GM23248 (cell line): Measurements from ENCODE around the gene GRID2. TPM values are rescaled to one million over a fixed set of nuclear protein-coding genes. Genes with fewer than 3 reads are reported as not detected.

Experiments used
- DNase-seq: peaks from one replicate; pipeline ENCODE4 v3.0.0-alpha.2; 2015
- H2AFZ ChIP-seq: fragments of 200-600 bp; sonication (generic); 2 replicates; pipeline ENCODE4 v1.6.1; 2016; ENCODE audit warnings: antibody characterized with exemption
- H3F3A ChIP-seq: fragments of 200-600 bp; sonication (generic); 2 replicates; pipeline ENCODE4 v1.6.1; 2016; ENCODE audit warnings: mild to moderate bottlenecking, antibody characterized with exemption, mixed run types; ENCODE audit not compliant: insufficient read depth
- H3K27ac ChIP-seq: fragments of 200-600 bp; sonication (generic); 2 replicates; pipeline ENCODE4 v1.5.1; 2016; ENCODE audit warnings: mild to moderate bottlenecking
- H3K27me3 ChIP-seq: fragments of 200-600 bp; sonication (generic); replicated peaks from 2 replicates; pipeline ENCODE4 v1.6.1; 2016; ENCODE audit warnings: mild to moderate bottlenecking; ENCODE audit not compliant: insufficient read depth
- H3K36me3 ChIP-seq: fragments of 200-600 bp; sonication (generic); 2 replicates; pipeline ENCODE4 v1.6.1; 2016; ENCODE audit warnings: low read depth, mild to moderate bottlenecking
- H3K4me1 ChIP-seq: fragments of 200-600 bp; sonication (generic); 2 replicates; pipeline ENCODE4 v1.6.1; 2016; ENCODE audit warnings: mild to moderate bottlenecking; ENCODE audit not compliant: insufficient read depth
- H3K4me2 ChIP-seq: fragments of 200-600 bp; sonication (generic); one replicate; pipeline ENCODE4 v1.6.1; 2016; ENCODE audit warnings: mild to moderate bottlenecking; ENCODE audit not compliant: unreplicated experiment
- H3K4me3 ChIP-seq: fragments of 200-600 bp; sonication (generic); 2 replicates; pipeline ENCODE4 v1.5.1; 2016; ENCODE audit warnings: mild to moderate bottlenecking
- H3K79me2 ChIP-seq: fragments of 200-600 bp; sonication (generic); 2 replicates; pipeline ENCODE4 v1.6.1; 2016; ENCODE audit warnings: mild to moderate bottlenecking; ENCODE audit not compliant: insufficient read depth
- H3K9ac ChIP-seq: fragments of 200-600 bp; sonication (generic); 2 replicates; pipeline ENCODE4 v1.6.1; 2016; ENCODE audit warnings: mild to moderate bottlenecking
- H3K9me2 ChIP-seq: fragments of 200-600 bp; sonication (generic); 2 replicates; pipeline ENCODE4 v1.6.1; 2016; ENCODE audit warnings: mixed run types, mild to moderate bottlenecking, moderate library complexity; ENCODE audit not compliant: insufficient read depth
- H3K9me3 ChIP-seq: fragments of 200-600 bp; sonication (generic); one replicate; pipeline ENCODE4 v1.6.1; 2017; ENCODE audit warnings: low read depth
- H4K20me1 ChIP-seq: fragments of 200-600 bp; sonication (generic); 2 replicates; pipeline ENCODE4 v1.6.0; 2016; ENCODE audit not compliant: insufficient read depth
- EZH2 ChIP-seq: fragments of 200-600 bp; sonication (generic); IDR thresholded peaks from 2 replicates; pipeline ENCODE4 v1.6.1; 2018; ENCODE audit warnings: antibody characterized with exemption, mild to moderate bottlenecking; ENCODE audit not compliant: insufficient read depth, poor library complexity, severe bottlenecking
- EZH2phosphoT487 ChIP-seq: fragments of 200-600 bp; sonication (generic); IDR thresholded peaks from 2 replicates; pipeline ENCODE4 v1.6.1; 2018; ENCODE audit warnings: antibody characterized with exemption, moderate library complexity, mild to moderate bottlenecking, low read depth; ENCODE audit not compliant: insufficient read depth
- WGBS, 2 experiments: methylation state at CpG; one replicate each; pipeline ENCODE4 v1.1.6; 2015 to 2017; ENCODE audit warnings: low lambda C conversion rate in 2 of 2, low coverage in 1 of 2; ENCODE audit errors: missing lambda C conversion rate in 2 of 2; 5-methylcytosine and 5-hydroxymethylcytosine counted together
- in situ Hi-C: fragments of 300-500 bp; cut with MboI; formaldehyde crosslinking; loops from 2 replicates; pipeline ENCODE4 v1.15.0; 2020
- polyA plus RNA-seq: library from polyadenylated mRNA; unstranded; fragments of >200 nt; fragmentation: Nextera tagmentation; extraction: Ambion mirVana; gene quantifications from 2 replicates; pipeline ENCODE4 v1.2.1, GENCODE V29; 2016
- total RNA-seq: library from RNA; depleted of rRNA; stranded (reverse); fragments of >200 nt; shearing (Covaris generic); gene quantifications from 2 replicates; pipeline ENCODE4 v1.2.3, GENCODE V29; 2014

The GRID2 gene
- total and polyA plus RNA-seq, 2 experiments from 2014 or later, result not detected

DNA sequence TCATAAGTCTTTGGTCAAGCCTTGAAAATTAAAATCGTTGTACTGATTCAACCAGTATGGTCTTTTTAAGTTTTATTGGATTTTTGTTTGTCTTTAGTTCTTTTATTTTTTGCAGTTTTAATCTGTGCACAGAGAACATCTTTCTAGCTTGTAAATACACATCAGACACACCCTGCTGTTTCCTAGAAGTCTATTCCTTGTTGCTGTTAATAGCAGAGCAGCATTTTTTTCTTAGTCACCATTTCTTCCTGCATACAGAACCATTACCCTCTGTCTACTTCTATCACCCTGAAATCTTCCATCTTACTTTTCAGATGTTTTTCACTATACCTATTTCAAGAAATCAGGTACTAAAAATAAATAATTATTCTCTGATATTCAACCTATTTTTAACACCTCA lies 375.4 kb downstream of the GRID2 start:
- H2AFZ ChIP-seq, result no peak overlapping the region
- no peaks in the 10 kb centered on the region for H3F3A ChIP-seq
- H3K9ac ChIP-seq, result no peak overlapping the region
- H3K79me2 ChIP-seq, result no peaks in the 10 kb centered on the region
- no peak overlapping the region for H3K4me2 ChIP-seq
- no peaks in the 10 kb centered on the region for H3K9me3 ChIP-seq
- 6 to 7% methylated on average over 1 of the region's 1 CpG for WGBS, 2 experiments
- H3K36me3 ChIP-seq, result no peaks in the 10 kb centered on the region
- no peak overlapping the region for H3K27ac ChIP-seq
- in situ Hi-C loops, result no loop called here
- no peaks in the 10 kb centered on the region for H3K4me1 ChIP-seq
- DNase-seq, result no peak
- no peaks in the 10 kb centered on the region for H4K20me1 ChIP-seq
- TF ChIP-seq EZH2, result no peak
- no peak for TF ChIP-seq EZH2phosphoT487
- H3K27me3 ChIP-seq, result no peaks in the 10 kb centered on the region
- no peaks in the 10 kb centered on the region for H3K9me2 ChIP-seq
- no peak overlapping the region for H3K4me3 ChIP-seq

DNA sequence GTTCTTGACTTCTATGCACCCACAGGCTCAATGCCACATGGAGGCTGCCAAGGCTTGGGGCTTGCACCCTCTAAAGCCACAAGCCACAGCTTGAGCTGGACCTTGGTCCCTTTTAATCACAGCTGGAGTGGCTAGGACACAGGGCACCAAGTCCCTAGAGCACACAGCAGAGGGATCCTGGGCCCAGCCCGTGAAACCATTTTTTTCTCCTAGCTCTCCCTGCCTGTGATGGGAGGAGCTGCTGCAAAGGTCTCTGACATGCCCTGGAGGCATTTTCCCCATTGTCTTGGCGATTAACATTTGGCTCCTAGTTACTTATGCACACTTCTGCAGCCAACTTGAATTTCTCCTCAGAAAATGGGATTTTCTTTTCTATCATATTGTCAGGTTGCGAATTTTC lies 410.9 kb downstream of the GRID2 start:
- Histone ChIP-seq H3K27ac (no peak overlapping the region), H3K4me3 (no peak overlapping the region), H3K9me3 (no peaks in the 10 kb centered on the region), H3F3A (no peaks in the 10 kb centered on the region), H3K4me1 (no peaks in the 10 kb centered on the region), H3K79me2 (no peaks in the 10 kb centered on the region), H3K9me2 (no peaks in the 10 kb centered on the region), H3K36me3 (no peaks in the 10 kb centered on the region), H3K4me2 (no peak overlapping the region), H3K27me3 (no peaks in the 10 kb centered on the region), H3K9ac (no peak overlapping the region), H2AFZ (no peak overlapping the region), H4K20me1 (no peaks in the 10 kb centered on the region)
- DNase-seq, result no peak
- in situ Hi-C loops, result no loop called here
- no peak for TF ChIP-seq EZH2
- no peak for TF ChIP-seq EZH2phosphoT487
- WGBS, 2 experiments, result 17 to 21% methylated on average over 3 of the region's 3 CpGs

DNA sequence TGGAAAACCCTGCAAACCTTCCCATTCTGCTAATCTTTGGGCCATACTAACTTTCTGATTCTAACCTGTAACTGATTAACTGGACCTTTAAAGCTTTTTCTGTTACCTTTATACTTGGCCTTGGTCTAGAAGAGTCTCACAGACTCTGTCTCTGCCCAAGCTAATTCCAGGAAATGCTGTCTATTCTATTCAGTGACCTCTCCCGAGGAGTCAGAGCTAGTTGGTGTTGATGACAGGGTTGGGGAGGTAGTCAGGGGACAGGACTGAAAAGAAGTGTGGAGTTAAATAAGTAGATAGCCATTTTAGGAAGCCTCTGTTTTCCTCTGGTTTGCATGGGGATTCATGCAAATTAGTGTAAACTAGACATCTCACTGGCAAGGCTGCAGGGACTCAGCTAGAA lies 429.5 kb downstream of the GRID2 start:
- in situ Hi-C loops, result no loop called here
- no peaks in the 10 kb centered on the region for H3K27me3 ChIP-seq

DNA sequence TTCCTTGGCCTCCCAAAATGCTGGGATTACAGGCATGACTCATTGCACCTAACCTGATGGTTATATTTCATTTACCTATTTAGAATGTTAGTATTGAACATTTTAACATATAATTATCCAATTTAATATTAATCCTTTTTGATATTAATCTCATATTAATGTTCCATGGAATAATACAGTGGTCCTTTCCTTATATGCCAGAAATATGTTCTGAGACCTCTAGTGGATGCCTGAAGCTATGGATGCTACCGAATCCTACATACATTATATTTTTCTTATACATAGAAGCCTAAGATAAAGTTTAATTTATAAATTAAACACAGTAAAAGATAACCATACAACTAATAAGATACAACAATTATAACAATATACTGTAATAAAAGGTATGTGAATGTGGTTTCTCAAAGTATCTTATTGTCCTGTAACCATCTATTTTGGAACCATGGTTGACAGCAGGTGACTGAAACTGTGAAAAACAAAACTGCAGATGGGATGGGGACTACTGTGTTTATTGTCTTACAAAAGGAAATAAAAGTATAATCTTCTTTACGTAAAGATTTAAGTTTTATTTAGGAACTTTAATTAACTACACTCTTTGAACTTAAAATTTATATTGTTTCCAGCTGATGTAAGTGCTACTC lies 431.4 kb downstream of the GRID2 start:
- Histone ChIP-seq H3K9me3 (no peaks in the 10 kb centered on the region), H3K9me2 (no peaks in the 10 kb centered on the region), H3K4me3 (no peak overlapping the region), H3K9ac (no peak overlapping the region), H3K36me3 (no peaks in the 10 kb centered on the region), H3K27me3 (no peaks in the 10 kb centered on the region), H3K4me2 (no peak overlapping the region), H4K20me1 (no peaks in the 10 kb centered on the region), H3K79me2 (no peaks in the 10 kb centered on the region), H2AFZ (no peak overlapping the region), H3K27ac (no peak overlapping the region), H3F3A (no peaks in the 10 kb centered on the region), H3K4me1 (no peaks in the 10 kb centered on the region)
- DNase-seq, result no peak
- TF ChIP-seq EZH2 (no peak), EZH2phosphoT487 (no peak)
- 28 to 35% methylated on average over 2 of the region's 2 CpGs for WGBS, 2 experiments
- in situ Hi-C loops, result no loop called here

More for the DNA sequence above, 429.5 kb downstream of the GRID2 start:
- no peak overlapping the region for H3K4me3 ChIP-seq
- no peaks in the 10 kb centered on the region for H3K9me2 ChIP-seq
- no peak overlapping the region for H3K9ac ChIP-seq
- no peak for DNase-seq
- WGBS, 2 experiments, result 0 to 7% methylated on average over 1 of the region's 1 CpG
- no peaks in the 10 kb centered on the region for H3F3A ChIP-seq
- H3K9me3 ChIP-seq, result no peaks in the 10 kb centered on the region
- H3K4me1 ChIP-seq, result no peaks in the 10 kb centered on the region
- no peaks in the 10 kb centered on the region for H3K36me3 ChIP-seq
- no peak overlapping the region for H3K27ac ChIP-seq
- no peak overlapping the region for H2AFZ ChIP-seq
- H3K4me2 ChIP-seq, result no peak overlapping the region
- H4K20me1 ChIP-seq, result no peaks in the 10 kb centered on the region
- TF ChIP-seq EZH2phosphoT487 (no peak), EZH2 (no peak)
- no peaks in the 10 kb centered on the region for H3K79me2 ChIP-seq

DNA sequence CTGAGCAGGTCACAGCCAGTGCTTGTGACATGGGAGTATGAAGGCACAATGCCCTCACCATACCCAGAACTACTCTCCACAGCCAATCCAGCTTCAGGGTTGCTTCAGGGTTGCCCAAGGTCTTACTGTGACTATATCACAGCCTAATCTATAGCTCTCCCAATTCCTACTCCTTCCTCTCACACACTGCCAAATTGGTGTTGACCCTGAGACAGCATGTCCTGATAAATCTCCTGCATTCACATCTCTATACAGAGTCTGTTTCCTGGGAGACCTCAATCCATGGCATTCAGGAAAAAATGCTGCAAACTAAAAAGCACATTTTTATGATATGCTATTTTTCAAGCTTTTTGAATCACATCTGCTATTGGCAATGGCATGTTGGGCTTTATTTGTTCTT lies 456.7 kb downstream of the GRID2 start:
- TF ChIP-seq EZH2 (no peak), EZH2phosphoT487 (no peak)
- Histone ChIP-seq H3K79me2 (no peaks in the 10 kb centered on the region), H3K4me3 (no peak overlapping the region), H3K9me3 (no peaks in the 10 kb centered on the region), H3F3A (no peaks in the 10 kb centered on the region), H3K27me3 (no peaks in the 10 kb centered on the region), H3K4me1 (no peaks in the 10 kb centered on the region), H3K36me3 (no peaks in the 10 kb centered on the region), H3K9ac (no peak overlapping the region), H4K20me1 (no peaks in the 10 kb centered on the region), H3K4me2 (no peak overlapping the region), H2AFZ (no peak overlapping the region), H3K9me2 (no peaks in the 10 kb centered on the region), H3K27ac (no peak overlapping the region)
- in situ Hi-C loops, result no loop called here
- no peak for DNase-seq
